Neuronal stem cell (in vitro differentiated cells): ENCODE measurements around the gene CFAP251.
A peak's percentile ranks its signal among the peaks of the same experiment; 100 is the strongest.

Source experiments
- DNase-seq: peaks from one replicate; pipeline ENCODE4 v3.0.0-alpha.2; 2013; ENCODE audit warnings: low spot score
- H2AFZ ChIP-seq: one replicate; pipeline ENCODE4 v1.6.1; 2013; ENCODE audit warnings: mild to moderate bottlenecking, low read length, inconsistent platforms
- H2AK5ac ChIP-seq: 2 replicates; pipeline ENCODE4 v1.6.1; 2013; ENCODE audit warnings: low read depth, mild to moderate bottlenecking, inconsistent platforms, low read length, moderate library complexity, mixed read lengths
- H2BK120ac ChIP-seq: 2 replicates; pipeline ENCODE4 v1.6.1; 2013; ENCODE audit warnings: low read depth, mild to moderate bottlenecking, inconsistent platforms, low read length, moderate library complexity, mixed read lengths
- H2BK12ac ChIP-seq: one replicate; pipeline ENCODE4 v1.6.1; 2013; ENCODE audit warnings: low read length, inconsistent platforms
- H2BK15ac ChIP-seq: 2 replicates; pipeline ENCODE4 v1.6.1; 2013; ENCODE audit warnings: mild to moderate bottlenecking, low read length, inconsistent platforms, mixed read lengths
- H2BK5ac ChIP-seq: one replicate; pipeline ENCODE4 v1.6.1; 2013; ENCODE audit warnings: inconsistent platforms, mild to moderate bottlenecking, low read length, moderate library complexity
- H3K14ac ChIP-seq: one replicate; pipeline ENCODE4 v1.6.1; 2013; ENCODE audit warnings: low read length, inconsistent platforms
- H3K18ac ChIP-seq: 2 replicates; pipeline ENCODE4 v1.6.1; 2013; ENCODE audit warnings: low read length, inconsistent platforms
- H3K23ac ChIP-seq: 2 replicates; pipeline ENCODE4 v1.6.1; 2013; ENCODE audit warnings: low read depth, mild to moderate bottlenecking, mixed read lengths, low read length, inconsistent platforms; ENCODE audit not compliant: poor library complexity
- H3K27ac ChIP-seq: replicated peaks from 3 replicates; pipeline ENCODE4 v1.5.1; 2013; ENCODE audit warnings: low read length, inconsistent platforms
- H3K27me3 ChIP-seq, 3 experiments: 2 replicates each; pipeline ENCODE4 v1.6.1; 2013; ENCODE audit warnings: low read length in 3 of 3, mild to moderate bottlenecking in 2 of 3, inconsistent platforms in 1 of 3, low read depth in 1 of 3, mixed read lengths in 1 of 3, moderate library complexity in 1 of 3; ENCODE audit not compliant: control insufficient read depth in 3 of 3, insufficient read depth in 3 of 3
- H3K36me3 ChIP-seq, 2 donors: replicated peaks in 1 of 2; 2 replicates each; pipeline ENCODE4 v1.6.1; 2013; ENCODE audit warnings: low read length in 2 of 2; ENCODE audit not compliant: control insufficient read depth in 2 of 2, insufficient read depth in 2 of 2
- H3K4ac ChIP-seq: 2 replicates; pipeline ENCODE4 v1.6.1; 2013; ENCODE audit warnings: inconsistent platforms, mild to moderate bottlenecking, low read length, moderate library complexity
- H3K4me1 ChIP-seq, 2 donors: 1 replicate in 1 of 2; 2 replicates in 1 of 2; pipeline ENCODE4 v1.6.1; 2013; ENCODE audit warnings: low read length in 2 of 2, low read depth in 1 of 2; ENCODE audit not compliant: control insufficient read depth in 2 of 2, insufficient read depth in 1 of 2
- H3K4me2 ChIP-seq: one replicate; pipeline ENCODE4 v1.6.1; 2013; ENCODE audit warnings: mild to moderate bottlenecking, low read length, inconsistent platforms; ENCODE audit not compliant: insufficient read depth, poor library complexity, severe bottlenecking
- H3K4me3 ChIP-seq, 2 donors: 2 replicates each; pipeline ENCODE4 v1.5.1; 2013; ENCODE audit warnings: low read length in 2 of 2, mild to moderate bottlenecking in 2 of 2, inconsistent platforms in 1 of 2, moderate library complexity in 1 of 2
- H3K79me1 ChIP-seq: one replicate; pipeline ENCODE4 v1.6.1; 2013; ENCODE audit warnings: low read depth, mild to moderate bottlenecking, inconsistent platforms, low read length, moderate library complexity
- H3K9ac ChIP-seq: one replicate; pipeline ENCODE4 v1.6.1; 2013; ENCODE audit warnings: mild to moderate bottlenecking, low read depth, low read length, inconsistent platforms; ENCODE audit not compliant: poor library complexity
- H3K9me3 ChIP-seq, 2 donors: replicated peaks in 1 of 2; 2 replicates each; pipeline versions ENCODE3 to v1.6.1; 2013; ENCODE audit warnings: low read length in 2 of 2, mild to moderate bottlenecking in 2 of 2, inconsistent platforms in 1 of 2, low read depth in 1 of 2, mixed read lengths in 1 of 2, moderate library complexity in 1 of 2; ENCODE audit not compliant: control insufficient read depth in 2 of 2, insufficient read depth in 1 of 2
- H4K8ac ChIP-seq: one replicate; pipeline ENCODE4 v1.6.1; 2013; ENCODE audit warnings: low read depth, mild to moderate bottlenecking, inconsistent platforms, low read length, moderate library complexity
- H4K91ac ChIP-seq: one replicate; pipeline ENCODE4 v1.6.1; 2013; ENCODE audit warnings: low read length, low read depth, mild to moderate bottlenecking, inconsistent platforms; ENCODE audit not compliant: poor library complexity
- WGBS, 2 donors: extraction: QIAGEN DNeasy Blood & Tissue Kit; methylation state at CpG; one replicate each; pipeline ENCODE4 v1.1.7; 2013; ENCODE audit warnings: missing lambda C conversion rate in 2 of 2, mixed read lengths in 1 of 2; ENCODE audit not compliant: insufficient read length in 2 of 2, insufficient replicate concordance in 1 of 2; ENCODE audit errors: extremely low coverage in 2 of 2; 5-methylcytosine and 5-hydroxymethylcytosine counted together

Gene CFAP251

GRCh38 chr12:121970581-121971300 is 52.3 kb downstream of the CFAP251 start:
- no peak overlapping the region for H3K27ac ChIP-seq
- no peak overlapping the region for H3K14ac ChIP-seq
- H3K4me2 ChIP-seq = no peak overlapping the region
- no peaks in the 10 kb centered on the region for H3K36me3 ChIP-seq
- H3K27me3 ChIP-seq = peaks cover 0 to 13% (median 0%) of the 10 kb centered on the region in 3 experiments
- no peak overlapping the region for H2BK15ac ChIP-seq
- H2AFZ ChIP-seq = no peak overlapping the region
- H3K4me3 ChIP-seq = no peak overlapping the region
- H3K79me1 ChIP-seq = no peaks in the 10 kb centered on the region
- no peak overlapping the region for H3K9ac ChIP-seq
- no peak overlapping the region for H4K8ac ChIP-seq
- H2BK12ac ChIP-seq = no peak overlapping the region
- no peak for DNase-seq
- H3K4ac ChIP-seq = no peak overlapping the region
- peaks cover 2 to 18% of the 10 kb centered on the region in 2 donors for H3K9me3 ChIP-seq
- no peak overlapping the region for H2AK5ac ChIP-seq
- WGBS, 2 donors = no CpG with 5 or more reads among the region's 6 CpGs
- H3K4me1 ChIP-seq = peaks cover 6% of the 10 kb centered on the region in 2 donors
- no peak overlapping the region for H2BK120ac ChIP-seq
- H4K91ac ChIP-seq = no peak overlapping the region
- no peak overlapping the region for H3K18ac ChIP-seq
- H2BK5ac ChIP-seq = no peak overlapping the region
- H3K23ac ChIP-seq = peak overlapping the region; percentile 5

- Histone ChIP-seq H2BK15ac (no peak overlapping the region), H3K27ac (no peak overlapping the region), H3K27me3 (peaks cover 0 to 20% (median 0%) of the 10 kb centered on the region in 3 experiments), H2AFZ (no peak overlapping the region), H2BK120ac (no peak overlapping the region), H3K79me1 (no peaks in the 10 kb centered on the region), H3K9me3 (peaks cover 2 to 18% of the 10 kb centered on the region in 2 donors), H3K4ac (no peak overlapping the region), H2AK5ac (no peak overlapping the region), H2BK5ac (no peak overlapping the region), H4K91ac (no peak overlapping the region), H3K4me3 (no peak overlapping the region), H3K9ac (no peak overlapping the region), H4K8ac (no peak overlapping the region), H3K18ac (no peak overlapping the region), H3K36me3 (no peaks in the 10 kb centered on the region), H3K4me1 (peaks cover 7% of the 10 kb centered on the region in 2 donors), H3K23ac (no peak overlapping the region), H3K4me2 (no peak overlapping the region), H2BK12ac (no peak overlapping the region), H3K14ac (no peak overlapping the region)
- no CpG with 5 or more reads among the region's 13 CpGs for WGBS, 2 donors
- no peak for DNase-seq
These were observed 55.9 kb downstream of the CFAP251 start for GRCh38 chr12:121974026-121974985.

- Histone ChIP-seq H3K4ac (no peak overlapping the region), H3K14ac (no peak overlapping the region), H3K36me3 (no peaks in the 10 kb centered on the region), H3K23ac (no peak overlapping the region), H4K8ac (no peak overlapping the region), H3K27me3 (peaks cover 0 to 22% (median 0%) of the 10 kb centered on the region in 3 experiments), H4K91ac (no peak overlapping the region), H2BK12ac (no peak overlapping the region), H3K4me3 (no peak overlapping the region), H2BK5ac (no peak overlapping the region), H3K4me2 (no peak overlapping the region), H2AK5ac (no peak overlapping the region), H3K79me1 (no peaks in the 10 kb centered on the region), H3K4me1 (peaks cover 7% of the 10 kb centered on the region in 2 donors), H2BK15ac (no peak overlapping the region), H3K9me3 (peaks cover 2 to 18% of the 10 kb centered on the region in 2 donors), H2AFZ (no peak overlapping the region), H3K9ac (no peak overlapping the region), H3K18ac (no peak overlapping the region), H3K27ac (no peak overlapping the region), H2BK120ac (no peak overlapping the region)
- no peak for DNase-seq
- WGBS, 2 donors = no CpG with 5 or more reads among the region's 6 CpGs
These were observed 56.6 kb downstream of the CFAP251 start for GRCh38 chr12:121975021-121975420.

GRCh38 chr12:121976950-121977349 is 58.6 kb downstream of the CFAP251 start:
- H3K9me3 ChIP-seq = peaks cover 2 to 18% of the 10 kb centered on the region in 2 donors
- H3K27me3 ChIP-seq = peaks cover 0 to 28% (median 0%) of the 10 kb centered on the region in 3 experiments
- no peak overlapping the region for H3K4me2 ChIP-seq
- H2AK5ac ChIP-seq = no peak overlapping the region
- no peak for DNase-seq
- H2BK15ac ChIP-seq = no peak overlapping the region
- no peak overlapping the region for H3K4ac ChIP-seq
- no peak overlapping the region for H3K14ac ChIP-seq
- H2AFZ ChIP-seq = no peak overlapping the region
- H4K8ac ChIP-seq = no peak overlapping the region
- H3K23ac ChIP-seq = no peak overlapping the region
- H3K18ac ChIP-seq = no peak overlapping the region
- peaks cover 7% of the 10 kb centered on the region in 2 donors for H3K4me1 ChIP-seq
- H3K36me3 ChIP-seq = no peaks in the 10 kb centered on the region
- no peak overlapping the region for H2BK12ac ChIP-seq
- no peaks in the 10 kb centered on the region for H3K79me1 ChIP-seq
- H3K9ac ChIP-seq = no peak overlapping the region
- H3K27ac ChIP-seq = no peak overlapping the region
- no peak overlapping the region for H2BK120ac ChIP-seq
- WGBS, 2 donors = no CpG with 5 or more reads among the region's 5 CpGs
- H4K91ac ChIP-seq = no peak overlapping the region
- H3K4me3 ChIP-seq = no peak overlapping the region
- no peak overlapping the region for H2BK5ac ChIP-seq
